Activated naive CD4-positive, alpha-beta T cell treated with anti-CD3 and anti-CD28 coated beads, Interleukin-2, amount 50 U/mL, for 24 hours (primary cell): ENCODE data around the gene AKAP9.
A peak's percentile ranks its signal among the peaks of the same experiment; 100 is the strongest.
"Not testable (repeated sequence)": the region's sequence is repeated elsewhere in the genome, so short reads cannot be mapped to it uniquely, and the experiment has no call there.

Experiments used
- H3K27ac Mint-ChIP-seq: one replicate; pipeline ENCODE4 v1.8.0; 2021; ENCODE audit warnings: mild to moderate bottlenecking, mixed read lengths
- H3K27me3 Mint-ChIP-seq: one replicate; pipeline ENCODE4 v1.8.0; 2021; ENCODE audit warnings: mixed read lengths
- H3K36me3 Mint-ChIP-seq: one replicate; pipeline ENCODE4 v1.8.0; 2021; ENCODE audit warnings: mixed read lengths
- H3K4me1 Mint-ChIP-seq: one replicate; pipeline ENCODE4 v1.8.0; 2021; ENCODE audit warnings: mixed read lengths
- H3K4me3 Mint-ChIP-seq: one replicate; pipeline ENCODE4 v1.8.0; 2021; ENCODE audit warnings: mild to moderate bottlenecking, mixed read lengths
- H3K9me3 Mint-ChIP-seq: one replicate; pipeline ENCODE4 v1.8.0; 2021; ENCODE audit warnings: mixed read lengths

AKAP9 gene

DNA sequence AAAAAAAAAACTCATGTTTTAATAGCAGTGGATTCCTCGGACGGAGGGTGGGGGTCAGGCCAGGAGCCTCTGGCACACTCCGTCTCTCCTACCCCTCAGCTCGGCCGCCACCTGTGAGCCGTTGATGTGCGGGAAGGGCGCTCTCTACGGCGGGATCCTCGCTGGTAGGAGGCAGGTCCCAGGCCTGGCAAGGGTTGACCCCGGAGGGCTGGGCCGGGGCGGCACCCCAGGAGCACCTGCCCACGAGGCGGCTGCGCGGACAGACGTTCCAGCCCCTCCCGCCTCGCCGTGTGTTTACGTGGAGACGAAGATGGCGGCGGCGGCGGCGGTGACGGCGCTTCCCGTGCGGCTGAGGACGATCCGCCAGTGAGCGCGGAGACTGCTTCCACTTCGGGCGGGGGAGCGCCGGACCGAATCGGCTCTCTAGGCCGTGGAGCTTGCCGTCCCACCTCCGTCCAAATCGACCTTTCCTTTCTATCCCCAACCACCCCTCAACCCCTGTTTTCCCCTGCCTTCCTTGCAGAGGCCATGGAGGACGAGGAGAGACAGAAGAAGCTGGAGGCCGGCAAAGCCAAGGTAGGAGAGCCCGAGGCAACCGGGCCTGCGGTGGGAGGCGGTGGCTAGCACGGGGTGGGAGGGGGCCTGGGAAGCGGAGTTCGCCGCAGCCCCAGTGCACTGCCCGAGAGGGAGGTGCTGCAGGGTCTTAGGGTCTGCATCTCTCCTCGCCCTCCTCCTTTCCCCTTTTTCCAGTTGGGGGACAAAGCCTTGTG is at the start of gene AKAP9:
AKAP9 (plus strand) TSS at position 291 of the 770 bp plus-strand sequence; CDS start at position 529, 238 bp downstream.
- Mint-ChIP-seq H3K4me3 (peak within 1 kb of the TSS; percentile 88), H3K36me3 (no peaks in the 10 kb centered on the region), H3K9me3 (no peaks in the 10 kb centered on the region)

GRCh38 chr7:91892099-91892705 is 48.5 kb upstream of the AKAP9 start:
- Mint-ChIP-seq H3K27ac (no peak overlapping the region), H3K4me3 (no peak overlapping the region), H3K27me3 (peaks cover 5% of the 10 kb centered on the region), H3K36me3 (no peaks in the 10 kb centered on the region), H3K9me3 (no peaks in the 10 kb centered on the region), H3K4me1 (no peaks in the 10 kb centered on the region)

More for the DNA sequence above, at the start of gene AKAP9:
- peaks cover 44% of the 10 kb centered on the region for H3K4me1 Mint-ChIP-seq
- peak within 1 kb of the TSS; percentile 84 for H3K27ac Mint-ChIP-seq
- H3K27me3 Mint-ChIP-seq, result no peaks in the 10 kb centered on the region

DNA sequence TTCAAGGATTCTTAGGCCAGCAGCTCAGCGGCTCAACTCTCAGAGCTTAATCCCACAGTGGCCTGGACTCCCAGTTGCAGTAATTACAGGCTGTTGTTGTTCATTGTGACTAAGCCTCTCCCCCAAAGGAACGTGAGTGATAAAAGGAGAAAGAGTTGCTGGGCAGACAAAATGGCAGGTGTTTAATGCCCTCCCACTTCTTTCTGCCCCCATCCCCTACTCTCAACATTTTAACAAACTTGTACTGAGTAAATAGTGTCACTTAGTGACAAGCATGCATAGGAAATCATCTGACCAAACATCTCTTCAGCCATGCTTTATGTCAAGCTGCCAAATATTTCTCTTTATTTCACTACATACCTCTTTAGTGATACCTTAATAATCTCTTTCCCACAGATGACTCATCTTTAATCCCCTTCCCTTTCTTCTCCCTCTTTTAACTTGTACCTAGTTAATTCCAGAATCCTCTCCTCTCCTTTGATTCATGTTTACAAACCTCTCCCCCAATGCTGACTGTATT is 47.8 kb upstream of the AKAP9 start:
- H3K4me3 Mint-ChIP-seq, result no peak overlapping the region
- H3K36me3 Mint-ChIP-seq, result no peaks in the 10 kb centered on the region
- no peaks in the 10 kb centered on the region for H3K4me1 Mint-ChIP-seq
- H3K27me3 Mint-ChIP-seq, result peaks cover 5% of the 10 kb centered on the region
- H3K27ac Mint-ChIP-seq, result peak overlapping the region; percentile 31
- H3K9me3 Mint-ChIP-seq, result no peaks in the 10 kb centered on the region

DNA sequence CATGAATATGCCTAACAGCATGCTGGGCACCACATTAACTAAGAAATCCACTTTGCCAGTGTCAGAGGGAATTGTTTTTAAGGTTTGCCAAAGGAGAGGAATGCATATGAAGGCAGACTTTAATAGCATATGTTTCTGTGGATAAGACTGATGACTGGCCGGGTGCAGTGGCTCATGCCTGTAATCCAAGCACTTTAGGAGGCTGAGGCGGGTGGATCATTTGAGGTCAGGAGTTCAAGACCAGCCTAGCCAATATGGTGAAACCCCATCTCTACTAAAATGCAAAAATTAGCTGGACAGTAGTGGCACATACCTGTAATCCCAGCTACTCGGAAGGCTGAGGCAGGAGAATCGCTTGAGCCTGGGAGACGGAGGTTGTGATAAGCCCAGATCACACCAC is 47.0 kb upstream of the AKAP9 start:
- not testable (repeated sequence) for H3K4me1 Mint-ChIP-seq, H3K9me3 Mint-ChIP-seq, H3K36me3 Mint-ChIP-seq, H3K27me3 Mint-ChIP-seq, H3K27ac Mint-ChIP-seq, H3K4me3 Mint-ChIP-seq

GRCh38 chr7:91894781-91895480 is 45.7 kb upstream of the AKAP9 start:
- H3K4me1 Mint-ChIP-seq, result no peaks in the 10 kb centered on the region
- no peak overlapping the region for H3K27ac Mint-ChIP-seq
- no peaks in the 10 kb centered on the region for H3K9me3 Mint-ChIP-seq
- peaks cover 7% of the 10 kb centered on the region for H3K27me3 Mint-ChIP-seq
- no peak overlapping the region for H3K4me3 Mint-ChIP-seq
- no peaks in the 10 kb centered on the region for H3K36me3 Mint-ChIP-seq

- Mint-ChIP-seq H3K27me3 (peaks cover 9% of the 10 kb centered on the region), H3K4me1 (no peaks in the 10 kb centered on the region), H3K9me3 (no peaks in the 10 kb centered on the region), H3K27ac (no peak overlapping the region), H3K36me3 (no peaks in the 10 kb centered on the region), H3K4me3 (no peak overlapping the region)
Measured at GRCh38 chr7:91898240-91898992, 42.2 kb upstream of the AKAP9 start.

GRCh38 chr7:91899563-91899962 is 41.1 kb upstream of the AKAP9 start:
- H3K4me3 Mint-ChIP-seq, result no peak overlapping the region
- peaks cover 8% of the 10 kb centered on the region for H3K27me3 Mint-ChIP-seq
- H3K36me3 Mint-ChIP-seq, result no peaks in the 10 kb centered on the region
- no peak overlapping the region for H3K27ac Mint-ChIP-seq
- H3K4me1 Mint-ChIP-seq, result no peaks in the 10 kb centered on the region
- no peaks in the 10 kb centered on the region for H3K9me3 Mint-ChIP-seq

DNA sequence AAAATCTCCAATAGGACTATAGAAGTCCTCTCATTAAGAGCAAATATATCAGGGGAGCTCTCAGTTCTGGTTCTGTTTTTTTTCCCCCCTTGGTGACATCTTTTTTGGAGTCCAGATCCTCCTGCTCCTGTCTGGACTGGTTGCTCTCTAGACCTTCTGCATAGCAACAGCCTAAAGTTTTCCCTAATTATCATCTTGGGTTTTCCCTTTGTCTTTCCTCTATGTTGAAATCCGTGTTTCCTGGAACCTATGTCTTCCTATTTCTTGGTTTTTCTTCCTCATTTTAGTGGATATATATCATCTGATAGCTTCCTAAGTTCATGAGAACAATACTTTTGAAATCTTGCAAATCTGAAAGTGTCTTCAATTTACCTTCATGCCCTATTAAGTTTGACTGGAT is 30.5 kb upstream of the AKAP9 start:
- Mint-ChIP-seq H3K27me3 (peaks cover 8% of the 10 kb centered on the region), H3K9me3 (no peaks in the 10 kb centered on the region), H3K36me3 (peaks cover 4% of the 10 kb centered on the region), H3K4me3 (no peak overlapping the region), H3K4me1 (no peaks in the 10 kb centered on the region), H3K27ac (no peak overlapping the region)

GRCh38 chr7:91911121-91911520 is 29.5 kb upstream of the AKAP9 start:
- Mint-ChIP-seq H3K9me3 (no peaks in the 10 kb centered on the region), H3K27ac (no peak overlapping the region), H3K36me3 (peaks cover 4% of the 10 kb centered on the region), H3K4me1 (no peaks in the 10 kb centered on the region), H3K4me3 (no peak overlapping the region), H3K27me3 (peaks cover 8% of the 10 kb centered on the region)

DNA sequence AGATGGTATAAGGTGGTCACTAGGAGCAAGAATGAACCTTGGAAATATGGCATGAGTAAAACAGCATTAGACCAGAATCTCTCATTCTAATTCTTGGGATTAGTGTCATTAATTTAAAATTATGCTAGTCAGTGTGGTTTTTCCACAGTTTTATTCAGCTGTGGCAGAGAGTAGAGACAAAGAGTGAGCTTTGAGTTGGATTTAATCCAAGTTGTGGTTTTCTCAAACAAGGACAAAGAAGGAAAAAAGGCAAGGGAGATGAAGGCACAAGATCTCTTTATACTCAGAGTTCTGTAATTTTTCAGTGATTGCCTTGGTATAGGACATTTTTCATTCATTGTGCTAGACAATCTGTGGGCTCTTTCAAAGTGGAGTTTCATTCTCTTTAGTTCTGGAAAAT is 28.2 kb upstream of the AKAP9 start:
- no peaks in the 10 kb centered on the region for H3K9me3 Mint-ChIP-seq
- H3K4me1 Mint-ChIP-seq, result no peaks in the 10 kb centered on the region
- peaks cover under 1% of the 10 kb centered on the region for H3K36me3 Mint-ChIP-seq
- no peak overlapping the region for H3K4me3 Mint-ChIP-seq
- no peak overlapping the region for H3K27ac Mint-ChIP-seq
- peaks cover 6% of the 10 kb centered on the region for H3K27me3 Mint-ChIP-seq

- Mint-ChIP-seq H3K9me3 (no peaks in the 10 kb centered on the region), H3K27ac (no peak overlapping the region), H3K36me3 (no peaks in the 10 kb centered on the region), H3K4me3 (no peak overlapping the region), H3K4me1 (no peaks in the 10 kb centered on the region), H3K27me3 (peaks cover 7% of the 10 kb centered on the region)
Measured at GRCh38 chr7:91913612-91914011, 27.1 kb upstream of the AKAP9 start.

GRCh38 chr7:91915401-91916050 is 25.1 kb upstream of the AKAP9 start:
- no peaks in the 10 kb centered on the region for H3K4me1 Mint-ChIP-seq
- no peaks in the 10 kb centered on the region for H3K9me3 Mint-ChIP-seq
- H3K4me3 Mint-ChIP-seq, result no peak overlapping the region
- no peaks in the 10 kb centered on the region for H3K36me3 Mint-ChIP-seq
- H3K27me3 Mint-ChIP-seq, result peaks cover 2% of the 10 kb centered on the region
- H3K27ac Mint-ChIP-seq, result no peak overlapping the region

DNA sequence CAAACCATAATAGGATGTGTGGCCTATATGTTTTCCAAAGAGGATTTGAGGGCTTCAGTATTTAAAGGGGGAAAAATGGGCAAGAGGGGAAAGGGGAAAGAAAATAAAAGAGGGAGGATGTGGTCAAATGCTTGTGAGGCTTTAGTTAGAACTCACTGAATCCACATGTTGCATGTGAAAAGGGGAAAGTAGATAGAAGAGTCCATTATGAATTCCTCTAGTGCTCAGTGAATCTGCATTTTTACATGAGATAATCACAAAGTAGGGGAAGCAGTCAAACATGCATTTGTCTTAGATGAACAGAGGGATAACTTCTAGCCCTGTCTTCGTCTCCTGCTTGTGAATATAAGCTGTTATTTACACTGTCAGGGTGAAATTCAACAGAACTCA is 24.6 kb upstream of the AKAP9 start:
- no peaks in the 10 kb centered on the region for H3K4me1 Mint-ChIP-seq
- no peaks in the 10 kb centered on the region for H3K36me3 Mint-ChIP-seq
- no peak overlapping the region for H3K4me3 Mint-ChIP-seq
- H3K27ac Mint-ChIP-seq, result no peak overlapping the region
- no peaks in the 10 kb centered on the region for H3K9me3 Mint-ChIP-seq
- H3K27me3 Mint-ChIP-seq, result peaks cover 2% of the 10 kb centered on the region

DNA sequence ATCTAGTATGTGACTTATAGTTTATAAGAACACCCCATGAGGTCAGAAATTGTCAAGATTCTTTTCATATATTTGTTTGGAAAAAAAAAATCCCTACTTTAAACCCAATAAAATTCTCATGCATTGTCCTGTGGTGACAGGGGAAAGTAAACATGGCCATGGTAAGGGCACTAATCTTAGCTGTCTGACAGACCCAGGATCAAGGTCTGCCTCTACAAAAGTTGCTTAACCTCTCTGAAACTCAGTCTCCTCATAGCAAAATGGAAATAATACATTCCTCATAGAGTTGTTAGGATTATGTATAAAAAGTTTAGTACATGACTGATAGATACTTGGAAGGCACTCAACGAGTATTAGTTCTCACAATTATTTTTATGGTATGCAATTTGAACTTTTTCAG is 22.3 kb upstream of the AKAP9 start:
- Mint-ChIP-seq H3K27ac (no peak overlapping the region), H3K36me3 (no peaks in the 10 kb centered on the region), H3K9me3 (no peaks in the 10 kb centered on the region), H3K27me3 (peaks cover 2% of the 10 kb centered on the region), H3K4me1 (no peaks in the 10 kb centered on the region), H3K4me3 (no peak overlapping the region)

GRCh38 chr7:91922857-91923256 is 17.8 kb upstream of the AKAP9 start:
- Mint-ChIP-seq H3K36me3 (no peaks in the 10 kb centered on the region), H3K4me3 (no peak overlapping the region), H3K4me1 (peaks cover under 1% of the 10 kb centered on the region), H3K27me3 (peaks cover 6% of the 10 kb centered on the region), H3K27ac (no peak overlapping the region), H3K9me3 (no peaks in the 10 kb centered on the region)
